ENCODE results near the gene NEBL.

The NEBL gene

GRCh38 chr10:20870834-20871233, 26.3 kb downstream of the NEBL start:
- no peak for DNase-seq (ENCODE audit: low read depth, low spot score)

GRCh38 chr10:20863008-20863407, 34.1 kb downstream of the NEBL start:
- DNase-seq (ENCODE audit: low read depth, low spot score): no peak

GRCh38 chr10:20858292-20859124, 38.6 kb downstream of the NEBL start:
- DNase-seq (ENCODE audit: low read depth, low spot score): peak; percentile 61

DNA sequence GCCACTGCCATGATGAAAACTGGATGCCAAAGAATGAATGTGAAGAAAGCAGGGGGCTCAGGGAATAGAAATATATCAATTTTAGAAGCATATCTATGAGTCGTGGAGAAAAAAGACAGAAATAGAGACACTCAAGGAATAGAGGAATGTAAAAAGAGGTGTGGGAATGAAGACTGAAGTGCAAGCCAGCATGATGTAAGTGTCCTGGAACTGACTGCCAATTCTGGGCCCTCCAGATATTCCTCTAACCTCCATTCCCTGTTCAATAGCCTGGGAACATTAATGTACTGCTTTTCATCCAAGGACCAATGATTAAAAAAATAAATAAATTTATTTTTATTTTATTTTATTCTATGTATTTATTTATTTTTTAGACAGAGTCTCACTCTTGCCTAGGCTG, 40.6 kb downstream of the NEBL start:
- DNase-seq (ENCODE audit: low read depth, low spot score): no peak

GRCh38 chr10:20855398-20856038, 41.6 kb downstream of the NEBL start:
- DNase-seq (ENCODE audit: low read depth, low spot score): peak; percentile 37

- no peak for DNase-seq (ENCODE audit: low read depth, low spot score)
Observed at GRCh38 chr10:20853276-20853675, 43.8 kb downstream of the NEBL start.

DNA sequence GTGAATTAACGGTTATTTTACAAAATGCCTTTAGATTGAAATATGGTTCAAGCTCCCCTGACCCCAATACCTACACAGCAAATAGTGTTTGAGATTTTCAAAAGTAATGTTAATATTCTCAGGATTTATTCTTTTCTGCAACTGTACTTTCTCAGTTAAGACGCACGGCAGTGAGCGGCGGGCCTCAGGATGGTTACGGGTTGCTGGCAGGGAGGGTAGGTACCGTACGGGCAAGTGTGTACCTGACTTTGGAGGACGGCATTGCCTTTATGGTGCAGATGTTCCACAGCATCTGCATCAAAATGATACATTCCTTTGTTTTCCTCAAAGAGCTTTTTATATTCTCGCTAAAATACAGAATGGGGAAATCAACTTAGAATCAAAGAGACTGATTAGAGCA, 44.8 kb downstream of the NEBL start:
- DNase-seq (ENCODE audit: low read depth, low spot score): no peak

DNA sequence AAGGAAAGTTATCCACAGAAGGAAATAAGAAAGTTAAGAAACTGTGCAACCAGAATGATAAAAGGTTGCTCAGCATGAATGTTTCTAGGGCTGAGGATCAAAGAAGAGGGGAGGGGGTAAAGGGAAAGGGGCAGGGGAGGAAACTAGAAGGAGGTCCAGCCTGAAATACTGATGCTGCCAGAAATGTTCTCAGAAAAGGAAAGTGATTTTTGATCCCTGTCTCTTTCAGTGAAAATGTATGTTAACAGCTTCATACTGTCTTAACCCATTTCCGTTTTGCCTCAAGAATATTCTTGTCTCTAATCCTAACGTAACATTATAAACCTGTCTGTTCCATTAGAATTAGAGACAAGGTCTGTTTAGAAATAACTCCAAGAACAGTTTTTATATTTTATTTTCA, 49.6 kb downstream of the NEBL start:
- no peak for DNase-seq (ENCODE audit: low read depth, low spot score)

GRCh38 chr10:20846263-20846662, 50.8 kb downstream of the NEBL start:
- no peak for DNase-seq (ENCODE audit: low read depth, low spot score)

DNA sequence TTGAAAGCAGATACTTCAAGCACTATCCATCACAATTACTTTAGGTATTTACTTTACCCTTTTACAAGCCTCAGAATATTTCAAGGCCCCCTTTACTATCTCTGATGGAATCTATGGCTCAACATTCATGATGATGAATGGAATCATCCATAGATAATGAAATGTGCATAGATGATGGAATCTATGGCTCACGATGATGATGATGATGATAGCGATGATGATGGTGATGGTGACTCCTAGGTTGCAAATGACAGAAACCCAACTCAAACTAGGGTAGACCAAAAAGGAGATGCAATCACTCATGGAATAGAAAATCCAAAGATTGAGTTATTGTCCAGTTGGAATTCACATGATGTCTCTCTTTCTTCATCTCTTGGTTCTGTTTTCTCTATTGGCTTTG, 55.7 kb downstream of the NEBL start:
- no peak for DNase-seq (ENCODE audit: low read depth, low spot score)

GRCh38 chr10:20839910-20840309, 57.2 kb downstream of the NEBL start:
- DNase-seq (ENCODE audit: low read depth, low spot score): no peak

- peak; percentile 56 for DNase-seq (ENCODE audit: low read depth, low spot score)
Observed at GRCh38 chr10:20839141-20839540, 58.0 kb downstream of the NEBL start.

GRCh38 chr10:20836401-20836800, 60.7 kb downstream of the NEBL start:
- DNase-seq (ENCODE audit: low read depth, low spot score): no peak

GRCh38 chr10:20835335-20835734, 61.8 kb downstream of the NEBL start:
- DNase-seq (ENCODE audit: low read depth, low spot score): peak; percentile 14

DNA sequence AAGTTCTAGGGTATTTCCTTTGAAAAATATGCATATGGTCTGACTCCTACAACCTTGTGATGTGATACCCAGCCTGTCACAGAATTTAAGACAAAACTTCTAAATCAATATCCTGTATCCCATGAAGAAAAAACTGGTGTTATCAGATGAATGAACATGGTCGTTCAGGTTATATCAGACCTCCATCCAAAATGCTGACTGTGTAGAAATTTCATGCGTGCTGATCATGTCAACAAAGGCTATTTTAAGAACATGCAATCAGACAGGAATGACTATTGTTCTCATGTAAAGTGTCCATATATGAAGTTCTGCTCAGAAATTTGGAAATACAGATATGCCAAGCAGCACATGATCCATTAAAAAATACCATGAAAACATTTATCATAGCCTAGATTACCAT, 62.3 kb downstream of the NEBL start:
- no peak for DNase-seq (ENCODE audit: low read depth, low spot score)

GRCh38 chr10:20822825-20823224, 74.3 kb downstream of the NEBL start:
- DNase-seq (ENCODE audit: low read depth, low spot score): no peak

DNA sequence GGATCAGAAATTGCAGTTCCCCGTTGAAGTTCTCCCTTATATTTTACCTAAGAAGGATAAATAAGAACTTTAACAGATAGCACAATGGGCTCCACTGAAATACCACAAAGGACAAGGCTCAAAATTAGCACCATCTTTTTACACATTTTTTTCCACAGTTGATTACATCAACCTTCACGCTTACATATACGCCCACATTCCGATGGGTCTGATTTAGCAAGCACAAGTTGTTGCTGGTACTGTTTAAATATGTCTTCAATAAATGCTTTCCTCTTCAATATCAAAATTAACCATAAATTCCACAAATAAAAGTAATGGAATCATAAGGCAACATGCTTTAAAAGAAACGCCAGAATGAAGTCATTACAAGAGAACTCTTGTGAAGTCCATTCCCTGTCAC, 79.5 kb downstream of the NEBL start:
- DNase-seq (ENCODE audit: low read depth, low spot score): no peak

GRCh38 chr10:20817116-20817515, 80.0 kb downstream of the NEBL start:
- no peak for DNase-seq (ENCODE audit: low read depth, low spot score)

- no peak for DNase-seq (ENCODE audit: low read depth, low spot score)
Observed at GRCh38 chr10:20814116-20814515, 83.0 kb downstream of the NEBL start.

- peak; percentile 22 for DNase-seq (ENCODE audit: low read depth, low spot score)
Observed at GRCh38 chr10:20811131-20811530, 86.0 kb downstream of the NEBL start.

GRCh38 chr10:20809631-20810030, 87.5 kb downstream of the NEBL start:
- peak; percentile 7 for DNase-seq (ENCODE audit: low read depth, low spot score)

DNA sequence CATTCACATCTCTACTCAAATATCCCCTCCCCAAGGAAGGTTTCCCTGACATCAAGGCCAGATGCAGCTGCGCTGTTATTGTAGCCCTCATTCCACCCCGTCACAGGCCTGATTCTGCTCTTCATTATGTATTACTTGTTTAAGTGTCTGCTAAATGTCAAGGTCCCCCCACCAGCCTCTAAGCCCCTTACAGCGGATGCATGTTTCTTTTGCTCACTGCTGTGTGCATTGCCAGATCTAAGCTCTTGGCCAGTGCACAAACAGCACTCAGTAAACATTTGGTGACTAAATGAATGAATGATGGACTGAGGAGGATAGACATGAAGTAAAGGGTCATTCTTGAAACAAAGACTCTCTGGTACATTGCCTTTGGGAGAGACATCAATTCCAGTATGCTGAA, 90.6 kb downstream of the NEBL start:
- no peak for DNase-seq (ENCODE audit: low read depth, low spot score)

- no peak for DNase-seq (ENCODE audit: low read depth, low spot score)
Observed at GRCh38 chr10:20797290-20797689, 99.8 kb downstream of the NEBL start.
